Chondrocyte (in vitro differentiated cells): ENCODE measurements around the gene ZIC5. TPM values are rescaled to one million over a fixed set of nuclear protein-coding genes. Genes with fewer than 3 reads are reported as not detected.

Experiments used
- DNase-seq: peaks from one replicate; pipeline ENCODE4 v3.0.0; 2021; ENCODE audit warnings: mixed read lengths, low spot score
- H3K27ac Mint-ChIP-seq: one replicate; pipeline ENCODE4 v1.8.0; 2021; ENCODE audit warnings: mild to moderate bottlenecking, moderate library complexity, mixed read lengths; ENCODE audit not compliant: unreplicated experiment
- H3K27me3 Mint-ChIP-seq: 2 replicates; pipeline ENCODE4 v1.8.0; 2021; ENCODE audit warnings: low read depth, mixed read lengths
- H3K36me3 Mint-ChIP-seq: 2 replicates; pipeline ENCODE4 v1.8.0; 2021; ENCODE audit warnings: low read depth, mixed read lengths
- H3K4me1 Mint-ChIP-seq: 2 replicates; pipeline ENCODE4 v1.8.0; 2021; ENCODE audit warnings: low read depth, mild to moderate bottlenecking, mixed read lengths
- H3K4me3 Mint-ChIP-seq: one replicate; pipeline ENCODE4 v1.8.0; 2021; ENCODE audit warnings: mild to moderate bottlenecking, moderate library complexity, mixed read lengths; ENCODE audit not compliant: unreplicated experiment
- H3K9me3 Mint-ChIP-seq: 2 replicates; pipeline ENCODE4 v1.8.0; 2021; ENCODE audit warnings: low read depth, mixed read lengths
- long read RNA-seq: library from polyadenylated mRNA; stranded (forward); transcript quantifications from one replicate; pipeline ENCODE4 v2.0.0, GENCODE V29; 2021
- total RNA-seq: library from RNA; stranded (reverse); gene quantifications from 3 replicates; pipeline ENCODE4 v1.2.1, GENCODE V29; 2021
- TF ChIP-seq, protein P1 (sequence below): fragments of 200-600 bp; sonication (generic); IDR thresholded peaks from 2 replicates; pipeline ENCODE4 v1.5.0; 2021; ENCODE audit warnings: antibody characterized with exemption, mild to moderate bottlenecking, moderate library complexity

ZIC5 gene
- total RNA-seq, result 2.7 to 5.8 TPM (median 3.1 TPM) in 3 replicates
- long read RNA-seq, full-length matches to known transcripts, result 4 of 10 reads
- long read RNA-seq, partial matches to known transcripts, result 0 of 10 reads
- long read RNA-seq, other reads (novel, unspliced or antisense), result 6 of 10 reads

DNA sequence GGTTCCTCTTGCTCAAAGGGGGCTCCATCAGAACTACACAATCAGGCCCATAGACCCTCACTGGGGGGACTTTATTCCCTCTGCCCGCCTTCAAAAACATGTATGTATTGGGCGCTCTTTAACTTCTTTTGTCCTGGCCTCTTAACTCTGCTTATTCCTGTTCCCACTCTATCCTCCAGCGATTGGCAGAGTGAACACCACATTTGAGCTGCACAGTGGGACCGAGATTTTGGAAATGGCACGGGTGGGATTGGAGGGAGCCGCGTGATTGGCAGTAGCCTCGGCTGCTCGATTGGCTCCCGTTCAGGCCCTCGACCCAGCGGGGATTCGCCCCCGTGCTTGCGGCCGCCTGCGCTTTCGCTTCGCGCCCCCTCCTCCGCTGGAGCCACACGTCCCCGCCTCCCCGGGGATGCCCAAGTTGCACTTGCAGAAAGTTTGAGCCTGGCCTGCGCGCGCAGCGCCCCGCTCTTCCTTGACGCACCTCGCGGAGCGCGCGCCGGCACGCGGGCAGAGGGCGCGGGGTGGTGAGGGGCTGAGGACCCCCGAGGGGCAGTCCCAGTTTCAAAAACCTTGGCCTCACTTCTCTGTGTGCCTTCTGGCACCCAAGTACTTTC is at the start of gene ZIC5:
TSS of gene ZIC5 (minus strand) at position 192 of the 614 bp plus-strand sequence. CDS start at position 28, 164 bp downstream.
- H3K9me3 Mint-ChIP-seq, result no peaks in the 10 kb centered on the region
- H3K36me3 Mint-ChIP-seq, result peaks cover 1% of the 10 kb centered on the region
- peak within 1 kb of the TSS; percentile 85 for H3K27ac Mint-ChIP-seq
- peaks cover 30% of the 10 kb centered on the region for H3K4me1 Mint-ChIP-seq
- TF ChIP-seq, protein P1, sequence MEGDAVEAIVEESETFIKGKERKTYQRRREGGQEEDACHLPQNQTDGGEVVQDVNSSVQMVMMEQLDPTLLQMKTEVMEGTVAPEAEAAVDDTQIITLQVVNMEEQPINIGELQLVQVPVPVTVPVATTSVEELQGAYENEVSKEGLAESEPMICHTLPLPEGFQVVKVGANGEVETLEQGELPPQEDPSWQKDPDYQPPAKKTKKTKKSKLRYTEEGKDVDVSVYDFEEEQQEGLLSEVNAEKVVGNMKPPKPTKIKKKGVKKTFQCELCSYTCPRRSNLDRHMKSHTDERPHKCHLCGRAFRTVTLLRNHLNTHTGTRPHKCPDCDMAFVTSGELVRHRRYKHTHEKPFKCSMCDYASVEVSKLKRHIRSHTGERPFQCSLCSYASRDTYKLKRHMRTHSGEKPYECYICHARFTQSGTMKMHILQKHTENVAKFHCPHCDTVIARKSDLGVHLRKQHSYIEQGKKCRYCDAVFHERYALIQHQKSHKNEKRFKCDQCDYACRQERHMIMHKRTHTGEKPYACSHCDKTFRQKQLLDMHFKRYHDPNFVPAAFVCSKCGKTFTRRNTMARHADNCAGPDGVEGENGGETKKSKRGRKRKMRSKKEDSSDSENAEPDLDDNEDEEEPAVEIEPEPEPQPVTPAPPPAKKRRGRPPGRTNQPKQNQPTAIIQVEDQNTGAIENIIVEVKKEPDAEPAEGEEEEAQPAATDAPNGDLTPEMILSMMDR, result no peak
- peak within 1 kb of the TSS; percentile 74 for H3K4me3 Mint-ChIP-seq
- DNase-seq, result peak; percentile 95
- H3K27me3 Mint-ChIP-seq, result peaks cover 1% of the 10 kb centered on the region

DNA sequence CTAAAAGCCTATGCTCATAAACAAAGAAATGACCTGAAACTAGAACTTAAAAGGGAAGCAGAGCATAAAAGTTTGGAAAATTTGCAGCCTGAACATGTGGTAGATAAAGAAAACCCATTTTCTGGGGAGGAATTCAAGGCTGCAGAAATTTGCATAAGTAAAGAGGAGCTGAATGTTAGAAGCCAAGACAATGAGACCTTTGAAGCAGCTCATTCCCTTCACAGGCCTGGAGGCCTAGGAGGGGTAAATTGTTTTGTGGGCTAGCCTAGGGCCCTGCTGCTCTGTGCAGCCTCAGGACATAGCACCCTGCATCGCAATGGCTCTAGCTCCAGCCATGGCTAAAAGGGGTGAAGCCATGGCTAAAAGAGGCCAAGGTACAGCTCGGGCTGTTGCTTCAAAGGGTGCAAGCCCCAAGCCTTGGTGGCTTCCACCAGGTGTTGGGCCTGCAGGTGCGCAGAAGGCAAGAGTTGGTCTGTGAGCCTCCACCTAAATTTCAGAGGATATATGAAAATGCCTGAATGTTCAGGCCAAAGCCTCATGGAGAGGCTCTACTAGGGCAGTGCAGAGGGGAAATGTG is 48.3 kb upstream of the ZIC5 start:
- Mint-ChIP-seq H3K27me3 (no peaks in the 10 kb centered on the region), H3K36me3 (no peaks in the 10 kb centered on the region), H3K27ac (no peak overlapping the region), H3K9me3 (no peaks in the 10 kb centered on the region), H3K4me3 (no peak overlapping the region), H3K4me1 (no peaks in the 10 kb centered on the region)
- no peak for DNase-seq
- TF ChIP-seq, protein P1, result no peak

DNA sequence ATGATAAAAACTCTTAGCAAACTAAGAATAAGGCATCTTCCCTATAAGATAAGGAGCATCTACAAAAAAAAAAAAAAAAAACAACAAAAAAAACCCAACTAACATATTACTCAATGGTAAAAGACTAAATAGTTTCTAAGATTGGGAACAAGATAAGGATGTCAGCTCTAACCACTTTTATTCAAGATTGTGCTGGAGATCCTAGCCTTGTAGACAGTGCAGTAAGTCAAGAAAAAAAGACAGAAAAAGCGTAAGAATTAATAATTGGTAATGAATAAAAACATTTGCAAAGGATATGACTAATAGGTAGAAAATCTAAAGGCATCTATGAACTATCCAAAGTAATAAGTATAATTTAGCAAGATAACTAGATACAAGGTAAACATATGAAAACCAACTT is 43.1 kb upstream of the ZIC5 start:
- Mint-ChIP-seq H3K9me3 (no peaks in the 10 kb centered on the region), H3K27me3 (no peaks in the 10 kb centered on the region), H3K36me3 (no peaks in the 10 kb centered on the region), H3K4me1 (peaks cover 3% of the 10 kb centered on the region), H3K4me3 (no peak overlapping the region), H3K27ac (no peak overlapping the region)
- DNase-seq, result no peak
- TF ChIP-seq, protein P1, result no peak

DNA sequence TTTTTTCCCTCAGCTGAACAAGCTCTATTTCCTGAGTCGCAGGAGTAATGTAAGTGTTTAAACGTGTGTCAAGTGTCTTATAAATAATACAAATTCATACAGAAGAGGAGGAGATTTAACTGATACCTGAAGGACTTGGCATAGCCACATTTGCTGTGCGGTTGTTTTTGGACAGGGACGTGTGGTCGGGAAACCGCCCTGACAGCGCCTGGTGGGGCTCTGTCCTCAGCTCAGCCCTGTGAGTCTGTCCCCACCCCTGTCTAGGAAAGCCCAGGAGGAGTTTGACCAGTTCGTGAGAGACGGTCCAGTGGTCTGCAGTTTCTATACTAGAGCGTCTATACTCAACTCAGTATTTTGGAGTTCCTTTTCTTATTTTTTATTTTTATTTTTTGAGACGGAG is 26.7 kb upstream of the ZIC5 start:
- H3K36me3 Mint-ChIP-seq, result no peaks in the 10 kb centered on the region
- no peak overlapping the region for H3K4me3 Mint-ChIP-seq
- H3K27ac Mint-ChIP-seq, result no peak overlapping the region
- peaks cover 15% of the 10 kb centered on the region for H3K27me3 Mint-ChIP-seq
- peaks cover 22% of the 10 kb centered on the region for H3K4me1 Mint-ChIP-seq
- peaks cover under 1% of the 10 kb centered on the region for H3K9me3 Mint-ChIP-seq
- TF ChIP-seq, protein P1, result no peak
- DNase-seq, result no peak

DNA sequence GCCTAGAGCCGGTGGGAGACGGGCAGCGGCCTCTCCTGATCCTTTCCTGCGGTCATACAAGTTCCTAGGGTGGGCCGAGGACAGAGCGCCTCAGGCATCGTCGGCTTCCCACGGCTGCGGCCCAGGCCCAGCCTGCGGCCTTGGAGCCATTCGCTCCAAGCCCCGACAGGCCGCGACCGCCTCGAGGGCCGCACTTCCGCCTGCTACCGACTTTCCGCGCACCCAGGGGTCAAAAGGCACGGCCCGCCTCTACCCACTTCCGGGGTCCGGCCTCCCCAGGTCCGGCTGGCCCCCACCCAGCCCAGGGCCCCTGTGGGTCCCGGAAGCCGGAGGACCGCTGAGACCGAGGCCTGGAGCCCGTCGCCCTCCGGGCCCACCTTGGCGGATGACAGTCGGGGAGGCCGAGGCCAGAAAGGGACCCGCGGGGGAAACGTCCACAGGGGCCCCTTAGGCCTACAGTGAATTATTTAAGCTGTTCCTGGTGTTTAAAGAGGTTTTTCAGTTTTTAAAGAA is 26.2 kb upstream of the ZIC5 start:
- Mint-ChIP-seq H3K36me3 (no peaks in the 10 kb centered on the region), H3K27me3 (peaks cover 15% of the 10 kb centered on the region), H3K4me1 (peaks cover 27% of the 10 kb centered on the region), H3K4me3 (no peak overlapping the region), H3K9me3 (no peaks in the 10 kb centered on the region), H3K27ac (no peak overlapping the region)
- DNase-seq, result no peak
- TF ChIP-seq, protein P1, result no peak
